Parathyroid adenoma (tissue), 2 donors: ENCODE results near the gene TRDN.

Experiments
- H2AFZ ChIP-seq: fragments of 300-600 bp; sonication (generic); one replicate; pipeline ENCODE4 v1.7.0; 2017; ENCODE audit warnings: antibody characterized with exemption, mild to moderate bottlenecking
- H3K27ac ChIP-seq: fragments of 300-600 bp; sonication (generic); one replicate; pipeline ENCODE4 v1.7.0; 2017
- H3K27me3 ChIP-seq: fragments of 300-600 bp; sonication (generic); one replicate; pipeline ENCODE4 v1.7.0; 2017; ENCODE audit warnings: low read length; ENCODE audit not compliant: control insufficient read depth, insufficient read depth
- H3K36me3 ChIP-seq: fragments of 300-600 bp; sonication (generic); one replicate; pipeline ENCODE4 v1.7.0; 2017; ENCODE audit warnings: low read length; ENCODE audit not compliant: control insufficient read depth, insufficient read depth
- H3K4me1 ChIP-seq: fragments of 300-600 bp; sonication (generic); one replicate; pipeline ENCODE4 v1.7.0; 2017; ENCODE audit warnings: control low read depth
- H3K4me2 ChIP-seq: fragments of 300-600 bp; sonication (generic); one replicate; pipeline ENCODE4 v1.7.0; 2017; ENCODE audit warnings: low read length
- H3K4me3 ChIP-seq: fragments of 300-600 bp; sonication (generic); one replicate; pipeline ENCODE4 v1.7.0; 2017; ENCODE audit warnings: low read depth, low read length
- H3K79me2 ChIP-seq: fragments of 300-600 bp; sonication (generic); one replicate; pipeline ENCODE4 v1.7.0; 2017; ENCODE audit warnings: control low read depth
- H3K9ac ChIP-seq: fragments of 300-600 bp; sonication (generic); one replicate; pipeline ENCODE4 v1.7.0; 2017; ENCODE audit warnings: mild to moderate bottlenecking
- H3K9me3 ChIP-seq: fragments of 300-600 bp; sonication (generic); one replicate; pipeline ENCODE4 v1.7.0; 2017; ENCODE audit warnings: low read length; ENCODE audit not compliant: control insufficient read depth
- CTCF ChIP-seq: fragments of 300-600 bp; sonication (generic); IDR thresholded peaks from one replicate; pipeline ENCODE4 v1.7.0; 2017; ENCODE audit warnings: antibody characterized with exemption, mild to moderate bottlenecking
- donor health status: primary hyperparathyroidism.

TRDN gene

GRCh38 chr6:123213921-123214320 lies 422.8 kb downstream of the TRDN start:
- no peaks in the 10 kb centered on the region for H3K36me3 ChIP-seq
- no peak overlapping the region for H3K4me2 ChIP-seq
- H3K4me3 ChIP-seq: no peak overlapping the region
- H3K79me2 ChIP-seq: no peaks in the 10 kb centered on the region
- no peaks in the 10 kb centered on the region for H3K27me3 ChIP-seq
- no peak overlapping the region for H2AFZ ChIP-seq
- H3K4me1 ChIP-seq: no peaks in the 10 kb centered on the region
- no peak overlapping the region for H3K27ac ChIP-seq
- H3K9me3 ChIP-seq: no peaks in the 10 kb centered on the region
- H3K9ac ChIP-seq: no peak overlapping the region
- no peak for TF ChIP-seq CTCF

DNA sequence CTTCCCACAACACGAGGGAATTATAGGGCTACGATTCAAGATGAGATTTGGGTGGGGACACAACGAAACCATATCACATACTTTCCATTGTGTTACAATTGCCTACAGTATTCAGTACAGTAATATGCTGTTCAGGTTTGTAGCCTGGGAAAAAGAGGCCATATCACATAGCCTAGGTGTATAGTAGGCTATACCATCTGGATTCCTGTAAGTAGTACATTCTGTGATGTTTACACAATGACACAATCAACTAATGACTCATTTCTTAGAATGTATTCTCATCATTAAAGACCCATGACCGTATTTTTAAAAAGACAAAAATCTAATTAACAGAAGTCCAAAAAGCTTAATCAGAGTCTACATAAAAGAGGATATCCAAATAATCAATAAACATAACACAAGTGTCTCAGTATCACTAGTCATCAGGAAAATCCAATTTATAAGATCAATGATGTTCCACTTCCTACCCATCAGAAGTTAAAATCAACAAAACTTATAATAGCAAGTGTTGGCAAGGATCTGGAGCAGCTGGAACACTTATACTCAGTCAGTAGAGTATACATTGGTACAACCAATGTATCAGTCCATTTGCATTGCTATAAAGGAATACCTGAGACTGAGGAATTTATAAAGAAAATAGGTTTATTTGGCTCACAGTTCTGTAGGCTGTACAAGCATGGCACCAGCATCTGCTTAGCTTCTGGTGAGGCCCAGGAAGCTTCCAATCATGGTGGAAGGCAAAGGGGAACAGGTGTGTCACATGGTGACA lies 424.8 kb downstream of the TRDN start:
- Histone ChIP-seq H3K79me2 (no peaks in the 10 kb centered on the region), H3K27ac (no peak overlapping the region), H2AFZ (no peak overlapping the region), H3K27me3 (no peaks in the 10 kb centered on the region), H3K9ac (no peak overlapping the region), H3K9me3 (no peaks in the 10 kb centered on the region), H3K36me3 (no peaks in the 10 kb centered on the region), H3K4me2 (no peak overlapping the region), H3K4me1 (no peaks in the 10 kb centered on the region), H3K4me3 (no peak overlapping the region)
- TF ChIP-seq CTCF: no peak

- Histone ChIP-seq H2AFZ (no peak overlapping the region), H3K4me3 (no peak overlapping the region), H3K27me3 (no peaks in the 10 kb centered on the region), H3K9me3 (no peaks in the 10 kb centered on the region), H3K4me1 (no peaks in the 10 kb centered on the region), H3K79me2 (no peaks in the 10 kb centered on the region), H3K27ac (no peak overlapping the region), H3K9ac (no peak overlapping the region), H3K36me3 (no peaks in the 10 kb centered on the region), H3K4me2 (no peak overlapping the region)
- no peak for TF ChIP-seq CTCF
Observed at GRCh38 chr6:123210645-123211044, 426.1 kb downstream of the TRDN start.

- H3K27me3 ChIP-seq: no peaks in the 10 kb centered on the region
- H2AFZ ChIP-seq: no peak overlapping the region
- H3K4me2 ChIP-seq: no peak overlapping the region
- H3K4me3 ChIP-seq: no peak overlapping the region
- H3K9ac ChIP-seq: no peak overlapping the region
- no peak overlapping the region for H3K27ac ChIP-seq
- H3K79me2 ChIP-seq: no peaks in the 10 kb centered on the region
- H3K4me1 ChIP-seq: no peaks in the 10 kb centered on the region
- H3K36me3 ChIP-seq: no peaks in the 10 kb centered on the region
- no peaks in the 10 kb centered on the region for H3K9me3 ChIP-seq
- no peak for TF ChIP-seq CTCF
Observed at GRCh38 chr6:123207967-123208510, 428.7 kb downstream of the TRDN start.

DNA sequence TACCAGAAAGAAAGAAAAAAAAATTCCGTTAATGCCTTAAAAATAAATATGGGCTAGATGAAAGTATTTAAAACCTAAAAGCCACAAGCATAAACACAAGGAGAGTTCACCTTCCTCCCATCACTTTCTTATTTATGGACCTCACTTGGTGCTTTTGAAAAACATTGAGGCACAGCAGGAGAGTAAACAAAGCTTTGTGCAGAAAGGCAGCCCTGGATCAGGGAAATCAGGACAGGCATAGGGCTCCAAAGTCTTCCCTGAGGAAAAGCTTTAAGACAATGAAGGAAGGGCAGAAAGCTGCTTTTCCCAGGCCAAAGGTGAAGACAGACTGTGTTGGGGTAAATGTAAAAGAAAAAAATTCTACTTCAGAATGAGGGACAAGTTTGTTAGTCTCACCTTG lies 432.8 kb downstream of the TRDN start:
- H3K4me2 ChIP-seq: no peak overlapping the region
- H3K36me3 ChIP-seq: no peaks in the 10 kb centered on the region
- TF ChIP-seq CTCF: no peak
- no peak overlapping the region for H3K9ac ChIP-seq
- H3K79me2 ChIP-seq: no peaks in the 10 kb centered on the region
- no peaks in the 10 kb centered on the region for H3K4me1 ChIP-seq
- H3K27me3 ChIP-seq: no peaks in the 10 kb centered on the region
- H3K9me3 ChIP-seq: no peaks in the 10 kb centered on the region
- H3K27ac ChIP-seq: no peak overlapping the region
- H3K4me3 ChIP-seq: no peak overlapping the region
- no peak overlapping the region for H2AFZ ChIP-seq
